Fibroblast of lung (primary cell): ENCODE results near the gene RGS17.
"Not testable (repeated sequence)": the region's sequence is repeated elsewhere in the genome, so short reads cannot be mapped to it uniquely, and the experiment has no call there.

Experiments
- CTCF ChIP-seq, 2 donors: IDR thresholded peaks in 1 of 2; conservative IDR thresholded peaks in 1 of 2; 1 replicate in 1 of 2; 2 replicates in 1 of 2; pipeline ENCODE4 v1.5.1; 2011 to 2012; ENCODE audit warnings: low read length in 2 of 2, control low read depth in 1 of 2, inconsistent platforms in 1 of 2, low read depth in 1 of 2, mild to moderate bottlenecking in 1 of 2
- EZH2 ChIP-seq: IDR thresholded peaks from 2 replicates; pipeline ENCODE4 v1.5.1; 2012; ENCODE audit warnings: low read length, control low read depth, mild to moderate bottlenecking; ENCODE audit errors: missing control alignments

- not testable (repeated sequence) for TF ChIP-seq CTCF (conservative IDR thresholded peaks at IDR 0.05 in 1 of 2, IDR thresholded peaks at IDR 0.05 in 1 of 2; ENCODE audit: low read depth in 1 of 2, low read length in 2 of 2); EZH2
Observed at GRCh38 chr6:153111082-153111481, 20.0 kb downstream of the RGS17 start.
